ENCODE results near the gene MAP4K5.
A peak's percentile ranks its signal among the peaks of the same experiment; 100 is the strongest.

Gene MAP4K5

GRCh38 chr14:50397390-50398188, 134.8 kb downstream of the MAP4K5 start:
- no peak for FAIRE-seq
- no peak for DNase-seq (ENCODE audit: insufficient read length, low spot score)
- no peak for TF ChIP-seq PAX5 (IDR thresholded peaks at IDR 0.05; ENCODE audit: insufficient read depth, low read length, severe bottlenecking)
- TF ChIP-seq TAF1 (IDR thresholded peaks at IDR 0.05; ENCODE audit: low read depth, low read length): no peak
- no peak for TF ChIP-seq POLR2AphosphoS5 (IDR thresholded peaks at IDR 0.05; ENCODE audit: low read depth, low read length)
- no peak for TF ChIP-seq POLR2A (IDR thresholded peaks at IDR 0.05; ENCODE audit: low read depth, low read length)
- no peak for TF ChIP-seq POU2F2 (IDR thresholded peaks at IDR 0.05; ENCODE audit: low read depth, low read length)
- TF ChIP-seq SPI1 (IDR thresholded peaks at IDR 0.05; ENCODE audit: low read depth, low read length): no peak

- FAIRE-seq (peak; percentile 58), DNase-seq (ENCODE audit: insufficient read length, low spot score) (peak; percentile 49)
- TF ChIP-seq SPI1 (IDR thresholded peaks at IDR 0.05; ENCODE audit: low read depth, low read length): no peak
- TF ChIP-seq PAX5 (IDR thresholded peaks at IDR 0.05; ENCODE audit: insufficient read depth, low read length, severe bottlenecking): no peak
- TF ChIP-seq POLR2A (IDR thresholded peaks at IDR 0.05; ENCODE audit: low read depth, low read length): no peak; the same call in 1 of the 2 replicates
- TF ChIP-seq POLR2AphosphoS5 (IDR thresholded peaks at IDR 0.05; ENCODE audit: low read depth, low read length): no peak
- TF ChIP-seq POU2F2 (IDR thresholded peaks at IDR 0.05; ENCODE audit: low read depth, low read length): no peak
- TF ChIP-seq TAF1 (IDR thresholded peaks at IDR 0.05; ENCODE audit: low read depth, low read length): no peak
Observed at GRCh38 chr14:50396631-50397389, 135.6 kb downstream of the MAP4K5 start, which contains the start of gene CDKL1. Gene CDKL1 (minus strand): TSS chr14:50396881. CDS start chr14:50395868, 1,013 bp downstream.

- FAIRE-seq (no peak), DNase-seq (ENCODE audit: insufficient read length, low spot score) (no peak)
- no peak for TF ChIP-seq POU2F2 (IDR thresholded peaks at IDR 0.05; ENCODE audit: low read depth, low read length)
- no peak for TF ChIP-seq POLR2AphosphoS5 (IDR thresholded peaks at IDR 0.05; ENCODE audit: low read depth, low read length)
- no peak for TF ChIP-seq SPI1 (IDR thresholded peaks at IDR 0.05; ENCODE audit: low read depth, low read length)
- TF ChIP-seq POLR2A (IDR thresholded peaks at IDR 0.05; ENCODE audit: low read depth, low read length): no peak
Observed at GRCh38 chr14:50395448-50395847, 136.9 kb downstream of the MAP4K5 start.

- no peak for TF ChIP-seq SPI1 (IDR thresholded peaks at IDR 0.05; ENCODE audit: low read depth, low read length)
- no peak for TF ChIP-seq POLR2AphosphoS5 (IDR thresholded peaks at IDR 0.05; ENCODE audit: low read depth, low read length)
- no peak for TF ChIP-seq POLR2A (IDR thresholded peaks at IDR 0.05; ENCODE audit: low read depth, low read length)
- no peak for TF ChIP-seq PAX5 (IDR thresholded peaks at IDR 0.05; ENCODE audit: insufficient read depth, low read length, severe bottlenecking)
- TF ChIP-seq POU2F2 (IDR thresholded peaks at IDR 0.05; ENCODE audit: low read depth, low read length): no peak
- TF ChIP-seq TAF1 (IDR thresholded peaks at IDR 0.05; ENCODE audit: low read depth, low read length): no peak
- FAIRE-seq (no peak), DNase-seq (ENCODE audit: insufficient read length, low spot score) (no peak)
Observed at GRCh38 chr14:50394713-50395112, 137.7 kb downstream of the MAP4K5 start.

GRCh38 chr14:50389668-50390441, 142.5 kb downstream of the MAP4K5 start:
- no peak for TF ChIP-seq SPI1 (IDR thresholded peaks at IDR 0.05; ENCODE audit: low read depth, low read length)
- FAIRE-seq: no peak
- DNase-seq (ENCODE audit: insufficient read length, low spot score): no peak

GRCh38 chr14:50388256-50388931, 144.0 kb downstream of the MAP4K5 start:
- TF ChIP-seq POU2F2 (IDR thresholded peaks at IDR 0.05; ENCODE audit: low read depth, low read length): no peak
- TF ChIP-seq PAX5 (IDR thresholded peaks at IDR 0.05; ENCODE audit: insufficient read depth, low read length, severe bottlenecking): no peak
- no peak for TF ChIP-seq TAF1 (IDR thresholded peaks at IDR 0.05; ENCODE audit: low read depth, low read length)
- no peak for TF ChIP-seq POLR2AphosphoS5 (IDR thresholded peaks at IDR 0.05; ENCODE audit: low read depth, low read length)
- TF ChIP-seq SPI1 (IDR thresholded peaks at IDR 0.05; ENCODE audit: low read depth, low read length): no peak
- no peak for TF ChIP-seq POLR2A (IDR thresholded peaks at IDR 0.05; ENCODE audit: low read depth, low read length)
- FAIRE-seq (no peak), DNase-seq (ENCODE audit: insufficient read length, low spot score) (no peak)

- DNase-seq (ENCODE audit: insufficient read length, low spot score) (no peak), FAIRE-seq (no peak)
- TF ChIP-seq POLR2AphosphoS5 (IDR thresholded peaks at IDR 0.05; ENCODE audit: low read depth, low read length): no peak
- TF ChIP-seq SPI1 (IDR thresholded peaks at IDR 0.05; ENCODE audit: low read depth, low read length): no peak
Observed at GRCh38 chr14:50387548-50387947, 144.8 kb downstream of the MAP4K5 start.

GRCh38 chr14:50383618-50384225, 148.6 kb downstream of the MAP4K5 start:
- FAIRE-seq: no peak

More at GRCh38 chr14:50383618-50384225, 148.6 kb downstream of the MAP4K5 start:
- TF ChIP-seq POU2F2 (IDR thresholded peaks at IDR 0.05; ENCODE audit: low read depth, low read length) (no peak), PAX5 (IDR thresholded peaks at IDR 0.05; ENCODE audit: insufficient read depth, low read length, severe bottlenecking) (no peak), SPI1 (IDR thresholded peaks at IDR 0.05; ENCODE audit: low read depth, low read length) (no peak), POLR2AphosphoS5 (IDR thresholded peaks at IDR 0.05; ENCODE audit: low read depth, low read length) (no peak), POLR2A (IDR thresholded peaks at IDR 0.05; ENCODE audit: low read depth, low read length) (no peak), TAF1 (IDR thresholded peaks at IDR 0.05; ENCODE audit: low read depth, low read length) (no peak)
- no peak for DNase-seq (ENCODE audit: insufficient read length, low spot score)
